IPS-20b (cell line): ENCODE data around the gene MECR.

Experiments
- H3K27ac ChIP-seq: one replicate; pipeline ENCODE4 v1.5.1; 2013; ENCODE audit warnings: low read length
- H3K27me3 ChIP-seq: 2 replicates; pipeline ENCODE4 v1.6.1; 2013; ENCODE audit warnings: mild to moderate bottlenecking, low read length, inconsistent platforms; ENCODE audit not compliant: insufficient read depth
- H3K36me3 ChIP-seq: 2 replicates; pipeline ENCODE4 v1.6.1; 2013; ENCODE audit warnings: low read depth, mild to moderate bottlenecking, inconsistent platforms, low read length, moderate library complexity; ENCODE audit not compliant: insufficient read depth
- H3K4me1 ChIP-seq: 2 replicates; pipeline ENCODE4 v1.6.1; 2013; ENCODE audit warnings: mild to moderate bottlenecking, control low read depth, inconsistent platforms, low read length, moderate library complexity; ENCODE audit not compliant: insufficient read depth
- H3K4me3 ChIP-seq: 2 replicates; pipeline ENCODE4 v1.5.1; 2013; ENCODE audit warnings: mild to moderate bottlenecking, low read length, inconsistent platforms
- H3K9ac ChIP-seq: 2 replicates; pipeline ENCODE4 v1.6.1; 2013; ENCODE audit warnings: low read depth, mild to moderate bottlenecking, inconsistent platforms, low read length, moderate library complexity
- H3K9me3 ChIP-seq: 2 replicates; pipeline ENCODE4 v1.6.1; 2013; ENCODE audit warnings: mild to moderate bottlenecking, low read depth, low read length, inconsistent platforms; ENCODE audit not compliant: insufficient read depth

The MECR gene, protein sequence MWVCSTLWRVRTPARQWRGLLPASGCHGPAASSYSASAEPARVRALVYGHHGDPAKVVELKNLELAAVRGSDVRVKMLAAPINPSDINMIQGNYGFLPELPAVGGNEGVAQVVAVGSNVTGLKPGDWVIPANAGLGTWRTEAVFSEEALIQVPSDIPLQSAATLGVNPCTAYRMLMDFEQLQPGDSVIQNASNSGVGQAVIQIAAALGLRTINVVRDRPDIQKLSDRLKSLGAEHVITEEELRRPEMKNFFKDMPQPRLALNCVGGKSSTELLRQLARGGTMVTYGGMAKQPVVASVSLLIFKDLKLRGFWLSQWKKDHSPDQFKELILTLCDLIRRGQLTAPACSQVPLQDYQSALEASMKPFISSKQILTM

GRCh38 chr1:29230553-29231378, at the start of gene MECR:
Gene MECR (minus strand): TSS chr1:29230934. CDS start chr1:29230906, 28 bp downstream.
- H3K27ac ChIP-seq = no peak within 1 kb of the TSS
- peak within 1 kb of the TSS; percentile 88 for H3K4me3 ChIP-seq
- H3K4me1 ChIP-seq = 0 out of 2 replicates have a peak, but pooled peaks cover 6% of the 10 kb centered on the region
- H3K9ac ChIP-seq = peak within 1 kb of the TSS; percentile 77; the same call in 1 of the 2 replicates
- H3K27me3 ChIP-seq = peaks cover 28% of the 10 kb centered on the region
- H3K36me3 ChIP-seq = no peaks in the 10 kb centered on the region
- H3K9me3 ChIP-seq = no peaks in the 10 kb centered on the region

- H3K36me3 ChIP-seq = no peaks in the 10 kb centered on the region; the same call in 1 of the 2 replicates
- H3K27ac ChIP-seq = no peak overlapping the region
- H3K9ac ChIP-seq = no peak overlapping the region
- no peaks in the 10 kb centered on the region for H3K27me3 ChIP-seq
- H3K9me3 ChIP-seq = no peaks in the 10 kb centered on the region
- H3K4me1 ChIP-seq = peaks cover 9% of the 10 kb centered on the region; the same call in 1 of the 2 replicates
- no peak overlapping the region for H3K4me3 ChIP-seq
Measured at GRCh38 chr1:29279951-29280391, 49.2 kb upstream of the MECR start.

DNA sequence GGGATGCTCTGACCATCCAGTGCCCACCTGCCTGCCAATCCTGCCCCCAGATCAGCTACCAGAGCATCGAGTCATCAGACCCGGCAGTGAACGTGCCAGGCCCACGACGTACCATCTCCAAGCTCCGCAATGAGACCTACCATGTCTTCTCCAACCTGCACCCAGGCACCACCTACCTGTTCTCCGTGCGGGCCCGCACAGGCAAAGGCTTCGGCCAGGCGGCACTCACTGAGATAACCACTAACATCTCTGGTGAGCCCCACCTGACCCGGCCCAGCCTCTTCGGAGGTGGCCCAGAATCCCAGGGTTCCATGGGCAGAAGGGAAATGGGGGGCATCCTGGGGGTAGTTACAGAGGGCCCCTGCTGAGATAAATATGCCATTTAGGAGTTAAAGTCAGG, 48.7 kb upstream of the MECR start:
- no peak overlapping the region for H3K27ac ChIP-seq
- H3K36me3 ChIP-seq = no peaks in the 10 kb centered on the region; the same call in 1 of the 2 replicates
- H3K4me3 ChIP-seq = no peak overlapping the region
- H3K9ac ChIP-seq = no peak overlapping the region
- no peaks in the 10 kb centered on the region for H3K9me3 ChIP-seq
- no peaks in the 10 kb centered on the region for H3K27me3 ChIP-seq
- peaks cover 9% of the 10 kb centered on the region; the same call in 1 of the 2 replicates for H3K4me1 ChIP-seq

GRCh38 chr1:29278124-29278523, 47.4 kb upstream of the MECR start:
- no peaks in the 10 kb centered on the region for H3K36me3 ChIP-seq
- no peak overlapping the region for H3K27ac ChIP-seq
- H3K27me3 ChIP-seq = no peaks in the 10 kb centered on the region
- H3K4me1 ChIP-seq = 0 out of 2 replicates have a peak, but pooled peaks cover 3% of the 10 kb centered on the region
- no peaks in the 10 kb centered on the region for H3K9me3 ChIP-seq
- no peak overlapping the region for H3K4me3 ChIP-seq
- no peak overlapping the region for H3K9ac ChIP-seq

GRCh38 chr1:29275435-29275834, 44.7 kb upstream of the MECR start:
- no peaks in the 10 kb centered on the region for H3K27me3 ChIP-seq
- peaks cover 20% of the 10 kb centered on the region for H3K4me1 ChIP-seq
- no peak overlapping the region for H3K27ac ChIP-seq
- no peak overlapping the region for H3K4me3 ChIP-seq
- no peak overlapping the region for H3K9ac ChIP-seq
- no peaks in the 10 kb centered on the region for H3K9me3 ChIP-seq
- H3K36me3 ChIP-seq = no peaks in the 10 kb centered on the region

GRCh38 chr1:29272147-29272907, 41.6 kb upstream of the MECR start:
- Histone ChIP-seq H3K4me1 (peaks cover 17% of the 10 kb centered on the region), H3K27me3 (no peaks in the 10 kb centered on the region), H3K9me3 (no peaks in the 10 kb centered on the region), H3K9ac (peak overlapping the region; percentile 43; the same call in 1 of the 2 replicates), H3K36me3 (no peaks in the 10 kb centered on the region), H3K27ac (no peak overlapping the region), H3K4me3 (peak overlapping the region; percentile 39; the same call in 1 of the 2 replicates)

DNA sequence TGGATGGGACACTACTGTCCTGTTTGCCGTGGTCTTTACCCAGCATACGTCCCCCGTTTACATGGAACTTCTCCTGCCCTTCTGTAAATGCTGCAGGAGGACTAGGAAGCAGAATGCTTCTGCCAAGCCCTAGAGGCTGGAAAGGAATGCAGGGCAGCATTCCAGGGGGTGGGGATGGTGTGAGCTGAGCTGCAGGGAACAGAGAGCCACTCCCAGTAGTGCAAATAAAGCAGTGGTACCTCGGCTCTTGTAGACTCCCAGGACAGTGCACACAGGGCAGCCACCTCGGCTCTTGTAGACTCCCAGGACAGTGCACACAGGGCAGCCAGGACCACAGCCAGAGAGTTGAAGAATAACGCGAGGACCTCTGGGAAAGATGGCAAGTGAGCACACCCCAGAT, 41.0 kb upstream of the MECR start:
- Histone ChIP-seq H3K4me3 (peak overlapping the region; percentile 39; the same call in 1 of the 2 replicates), H3K27me3 (no peaks in the 10 kb centered on the region), H3K4me1 (peaks cover 17% of the 10 kb centered on the region), H3K9me3 (no peaks in the 10 kb centered on the region), H3K36me3 (no peaks in the 10 kb centered on the region), H3K27ac (no peak overlapping the region), H3K9ac (peak overlapping the region; percentile 43; the same call in 1 of the 2 replicates)

GRCh38 chr1:29270929-29271521, 40.3 kb upstream of the MECR start:
- H3K27me3 ChIP-seq = no peaks in the 10 kb centered on the region
- H3K4me1 ChIP-seq = peaks cover 17% of the 10 kb centered on the region
- no peak overlapping the region for H3K27ac ChIP-seq

GRCh38 chr1:29269382-29269781, 38.6 kb upstream of the MECR start:
- Histone ChIP-seq H3K4me1 (peaks cover 17% of the 10 kb centered on the region), H3K9ac (no peak overlapping the region), H3K36me3 (no peaks in the 10 kb centered on the region), H3K9me3 (no peaks in the 10 kb centered on the region), H3K27ac (no peak overlapping the region), H3K27me3 (no peaks in the 10 kb centered on the region), H3K4me3 (no peak overlapping the region)

More at GRCh38 chr1:29270929-29271521, 40.3 kb upstream of the MECR start:
- H3K9ac ChIP-seq = no peak overlapping the region; the same call in 1 of the 2 replicates
- no peaks in the 10 kb centered on the region for H3K9me3 ChIP-seq
- H3K4me3 ChIP-seq = peak overlapping the region; percentile 28; the same call in 1 of the 2 replicates
- no peaks in the 10 kb centered on the region for H3K36me3 ChIP-seq

GRCh38 chr1:29267321-29268070, 36.8 kb upstream of the MECR start:
- Histone ChIP-seq H3K9ac (no peak overlapping the region), H3K9me3 (no peaks in the 10 kb centered on the region), H3K36me3 (no peaks in the 10 kb centered on the region), H3K4me3 (no peak overlapping the region), H3K4me1 (peaks cover 17% of the 10 kb centered on the region), H3K27me3 (no peaks in the 10 kb centered on the region), H3K27ac (no peak overlapping the region)
